Thoracic aorta (tissue), 2 donors: Measurements from ENCODE around the gene OLFM1. TPM values are rescaled to one million over a fixed set of nuclear protein-coding genes. Genes with fewer than 3 reads are reported as not detected.
"Not testable (repeated sequence)": the region's sequence is repeated elsewhere in the genome, so short reads cannot be mapped to it uniquely, and the experiment has no call there.

Experiments
- ATAC-seq: fragments of 150-250 bp; one replicate; pipeline ENCODE4 v1.8.0; 2017; ENCODE audit warnings: low read depth; ENCODE audit not compliant: insufficient number of reproducible peaks, low FRiP score
- DNase-seq: peaks from one replicate; pipeline ENCODE4 v3.0.0-alpha.2; 2020; ENCODE audit warnings: low spot score
- H3K27ac ChIP-seq, 2 donors: fragments of 200-600 bp; sonication (generic); 1 replicate in 1 of 2; 2 replicates in 1 of 2; pipeline ENCODE4 v1.5.1; 2016; ENCODE audit warnings: mild to moderate bottlenecking in 2 of 2, moderate library complexity in 2 of 2
- H3K27me3 ChIP-seq: fragments of 200-600 bp; sonication (generic); replicated peaks from 2 replicates; pipeline ENCODE4 v1.6.0; 2016; ENCODE audit warnings: mild to moderate bottlenecking; ENCODE audit not compliant: insufficient read depth
- H3K36me3 ChIP-seq: fragments of 200-600 bp; sonication (generic); one replicate; pipeline ENCODE4 v1.5.1; 2016
- H3K4me1 ChIP-seq, 2 donors: fragments of 200-600 bp; sonication (generic); 1 replicate in 1 of 2; 2 replicates in 1 of 2; pipeline versions ENCODE4 v1.5.1 to v1.6.0; 2016; ENCODE audit warnings: low read depth in 2 of 2, mild to moderate bottlenecking in 1 of 2; ENCODE audit not compliant: control insufficient read depth in 1 of 2
- H3K4me3 ChIP-seq: fragments of 200-600 bp; sonication (generic); 2 replicates; pipeline ENCODE4 v1.5.1; 2016; ENCODE audit warnings: mild to moderate bottlenecking
- H3K9me3 ChIP-seq: fragments of 200-600 bp; sonication (generic); 2 replicates; pipeline ENCODE4 v1.5.1; 2016
- total RNA-seq, 2 donors: library from RNA; depleted of rRNA; stranded (reverse); fragments of >200 nt; gene quantifications; one replicate each; pipeline versions ENCODE4 v1.1.0 to v1.2.3, GENCODE V29; 2016
- TF ChIP-seq, protein P1 (sequence below): fragments of 200-600 bp; sonication (generic); IDR thresholded peaks from one replicate; pipeline ENCODE4 v1.5.1; 2019; ENCODE audit warnings: antibody characterized with exemption

The OLFM1 gene
- total RNA-seq, 2 donors from 2014 or later = 14.5 to 24.5 TPM

DNA sequence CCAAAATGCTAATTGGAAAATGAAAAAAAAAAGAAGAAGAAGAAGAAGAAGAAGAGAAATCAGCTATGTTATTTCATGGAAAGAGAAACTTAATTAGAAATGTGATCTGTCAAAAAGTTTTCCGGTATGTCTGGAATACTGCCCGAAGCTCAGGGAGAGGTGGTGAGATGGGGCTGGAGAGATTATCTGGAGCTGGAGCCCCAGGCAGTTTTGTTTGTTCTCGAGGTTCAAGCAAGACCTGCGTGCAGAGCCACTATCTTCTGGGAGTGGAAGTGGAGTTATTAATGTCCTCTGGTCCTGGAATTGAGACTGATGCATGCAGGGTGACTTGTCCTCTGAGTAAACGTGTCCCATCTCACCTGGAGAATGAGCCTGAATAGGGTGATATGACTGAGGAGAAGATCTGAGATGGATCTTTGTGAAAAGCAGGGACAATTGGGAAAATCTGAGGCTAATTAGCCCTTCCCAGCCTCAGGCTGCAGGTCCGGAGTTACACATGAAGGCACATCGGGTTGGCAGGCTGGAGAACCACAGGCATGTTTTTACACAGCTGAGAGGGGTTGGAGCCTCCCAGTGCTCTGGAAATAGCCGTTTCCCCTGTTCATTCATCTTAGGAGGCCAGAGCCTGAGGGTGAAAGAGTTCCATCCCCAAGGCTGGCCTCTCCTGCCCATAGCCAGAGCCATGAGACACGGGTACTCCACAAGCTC, 70.5 kb downstream of the OLFM1 start:
- H3K27ac ChIP-seq = no peak overlapping the region
- no peak overlapping the region for H3K4me3 ChIP-seq
- TF ChIP-seq, protein P1, sequence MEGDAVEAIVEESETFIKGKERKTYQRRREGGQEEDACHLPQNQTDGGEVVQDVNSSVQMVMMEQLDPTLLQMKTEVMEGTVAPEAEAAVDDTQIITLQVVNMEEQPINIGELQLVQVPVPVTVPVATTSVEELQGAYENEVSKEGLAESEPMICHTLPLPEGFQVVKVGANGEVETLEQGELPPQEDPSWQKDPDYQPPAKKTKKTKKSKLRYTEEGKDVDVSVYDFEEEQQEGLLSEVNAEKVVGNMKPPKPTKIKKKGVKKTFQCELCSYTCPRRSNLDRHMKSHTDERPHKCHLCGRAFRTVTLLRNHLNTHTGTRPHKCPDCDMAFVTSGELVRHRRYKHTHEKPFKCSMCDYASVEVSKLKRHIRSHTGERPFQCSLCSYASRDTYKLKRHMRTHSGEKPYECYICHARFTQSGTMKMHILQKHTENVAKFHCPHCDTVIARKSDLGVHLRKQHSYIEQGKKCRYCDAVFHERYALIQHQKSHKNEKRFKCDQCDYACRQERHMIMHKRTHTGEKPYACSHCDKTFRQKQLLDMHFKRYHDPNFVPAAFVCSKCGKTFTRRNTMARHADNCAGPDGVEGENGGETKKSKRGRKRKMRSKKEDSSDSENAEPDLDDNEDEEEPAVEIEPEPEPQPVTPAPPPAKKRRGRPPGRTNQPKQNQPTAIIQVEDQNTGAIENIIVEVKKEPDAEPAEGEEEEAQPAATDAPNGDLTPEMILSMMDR = no peak
- DNase-seq (no peak), ATAC-seq (no peak)
- no peaks in the 10 kb centered on the region for H3K4me1 ChIP-seq
- H3K9me3 ChIP-seq = no peaks in the 10 kb centered on the region
- no peaks in the 10 kb centered on the region for H3K36me3 ChIP-seq
- H3K27me3 ChIP-seq = no peaks in the 10 kb centered on the region

DNA sequence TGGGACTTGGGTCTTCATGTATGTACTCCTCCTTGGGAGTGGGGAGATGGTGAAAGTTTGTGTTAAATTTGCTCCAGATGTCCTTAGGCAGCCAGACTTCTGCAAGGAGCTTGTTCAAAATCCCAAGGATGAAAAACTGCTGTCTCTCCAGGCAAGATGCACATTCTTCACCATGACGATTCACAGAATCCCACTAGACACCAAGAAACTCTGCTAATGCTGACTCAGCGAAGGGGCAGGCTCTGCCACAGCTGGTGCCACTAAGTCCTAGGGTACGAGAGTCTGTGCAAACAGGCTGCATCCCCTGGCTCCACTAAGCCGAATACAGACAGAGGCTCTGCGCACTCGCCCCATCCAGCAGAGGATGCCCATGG, 71.1 kb downstream of the OLFM1 start:
- no peak for ATAC-seq
- Histone ChIP-seq H3K4me1 (no peaks in the 10 kb centered on the region), H3K27me3 (no peaks in the 10 kb centered on the region), H3K36me3 (no peaks in the 10 kb centered on the region), H3K4me3 (no peak overlapping the region), H3K9me3 (no peaks in the 10 kb centered on the region), H3K27ac (no peak overlapping the region)
- TF ChIP-seq, protein P1 = no peak
- no peak for DNase-seq

DNA sequence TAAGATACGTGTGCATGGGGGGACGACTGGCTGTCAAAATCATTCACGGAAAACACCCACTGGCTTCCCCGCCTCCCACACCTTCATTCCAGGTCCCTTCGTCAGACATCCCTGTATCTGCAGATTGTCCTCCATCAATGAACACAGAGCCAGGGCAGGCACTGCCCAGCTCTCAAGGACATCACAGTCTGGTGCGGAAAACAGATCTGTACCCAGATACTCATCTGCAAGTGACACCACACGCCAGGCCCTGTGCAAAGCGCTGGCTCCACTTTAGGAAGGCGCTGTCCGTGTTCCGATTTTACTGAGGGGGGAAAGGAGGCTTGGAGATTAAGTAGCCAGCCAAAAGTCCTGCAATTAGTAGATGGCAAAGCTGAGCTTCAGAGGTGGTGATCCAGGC, 72.3 kb downstream of the OLFM1 start:
- Histone ChIP-seq H3K4me1 (no peaks in the 10 kb centered on the region), H3K27ac (no peak overlapping the region), H3K36me3 (no peaks in the 10 kb centered on the region), H3K27me3 (no peaks in the 10 kb centered on the region), H3K4me3 (no peak overlapping the region), H3K9me3 (no peaks in the 10 kb centered on the region)
- DNase-seq = no peak
- no peak for ATAC-seq
- TF ChIP-seq, protein P1 = no peak

DNA sequence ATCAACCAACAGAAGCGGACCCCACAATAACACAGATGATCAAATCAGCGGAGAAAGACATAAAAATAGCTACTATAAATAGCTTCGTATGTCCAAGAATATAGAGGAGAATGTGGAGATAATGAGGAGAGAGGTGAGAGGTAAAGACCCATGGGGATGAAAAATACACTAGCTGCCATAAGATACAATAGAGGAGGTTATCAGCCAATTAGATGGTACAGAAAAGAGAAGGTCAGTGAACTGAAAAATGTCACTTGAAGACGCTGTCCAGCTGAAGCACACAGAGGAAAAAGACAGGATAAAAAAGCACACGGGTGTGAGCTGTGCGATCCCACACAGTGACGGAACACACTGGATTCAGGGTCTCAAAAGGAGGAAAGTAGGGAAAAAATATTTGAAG, 73.4 kb downstream of the OLFM1 start:
- DNase-seq (no peak), ATAC-seq (no peak)
- Histone ChIP-seq H3K27me3 (no peaks in the 10 kb centered on the region), H3K9me3 (no peaks in the 10 kb centered on the region), H3K4me1 (no peaks in the 10 kb centered on the region), H3K27ac (no peak overlapping the region), H3K36me3 (no peaks in the 10 kb centered on the region), H3K4me3 (no peak overlapping the region)
- TF ChIP-seq, protein P1 = no peak

DNA sequence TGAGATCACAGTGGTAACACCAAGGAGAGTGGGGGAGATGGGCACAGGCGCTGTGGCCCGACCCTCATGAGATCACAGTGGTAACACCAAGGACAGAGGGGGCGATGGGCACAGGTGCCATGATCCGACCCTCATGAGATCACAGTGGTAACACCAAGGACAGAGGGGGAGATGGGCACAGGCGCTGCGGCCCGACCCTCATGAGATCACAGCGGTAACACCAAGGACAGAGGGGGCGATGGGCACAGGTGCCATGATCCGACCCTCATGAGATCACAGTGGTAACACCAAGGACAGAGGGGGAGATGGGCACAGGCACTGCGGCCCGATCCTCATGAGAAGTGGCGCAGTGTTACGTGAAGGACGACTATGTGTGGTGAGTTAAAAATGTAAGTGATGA, 75.1 kb downstream of the OLFM1 start:
- ATAC-seq, H3K4me3 ChIP-seq, H3K36me3 ChIP-seq, DNase-seq, H3K27ac ChIP-seq, H3K4me1 ChIP-seq, H3K27me3 ChIP-seq, H3K9me3 ChIP-seq: not testable (repeated sequence)
